ENCODE data around the gene RPS6KA2.

The RPS6KA2 gene

GRCh38 chr6:166501246-166501645, 125.8 kb downstream of the RPS6KA2 start:
- no peak for DNase-seq (ENCODE audit: low read depth in 2 of 2)

GRCh38 chr6:166500246-166500645, 126.8 kb downstream of the RPS6KA2 start:
- DNase-seq (ENCODE audit: low read depth in 2 of 2): no peak

GRCh38 chr6:166499350-166500163, 127.5 kb downstream of the RPS6KA2 start:
- no peak for DNase-seq (ENCODE audit: low read depth in 2 of 2)

GRCh38 chr6:166498661-166499349, 128.2 kb downstream of the RPS6KA2 start:
- no peak for DNase-seq (ENCODE audit: low read depth in 2 of 2)

GRCh38 chr6:166498228-166498627, 128.8 kb downstream of the RPS6KA2 start:
- no peak for DNase-seq (ENCODE audit: low read depth in 2 of 2)

- DNase-seq (ENCODE audit: low read depth in 2 of 2): no peak
These were observed 129.8 kb downstream of the RPS6KA2 start for GRCh38 chr6:166497087-166497899.

- DNase-seq (ENCODE audit: low read depth in 2 of 2): no peak
These were observed 130.6 kb downstream of the RPS6KA2 start for GRCh38 chr6:166496460-166496859.

GRCh38 chr6:166495487-166496314, 131.3 kb downstream of the RPS6KA2 start:
- DNase-seq (ENCODE audit: low read depth in 2 of 2): no peak

- no peak for DNase-seq (ENCODE audit: low read depth in 2 of 2)
These were observed 132.1 kb downstream of the RPS6KA2 start for GRCh38 chr6:166494757-166495486.

- DNase-seq (ENCODE audit: low read depth in 2 of 2): no peak
These were observed 133.0 kb downstream of the RPS6KA2 start for GRCh38 chr6:166494101-166494441.

- no peak for DNase-seq (ENCODE audit: low read depth in 2 of 2)
These were observed 133.5 kb downstream of the RPS6KA2 start for GRCh38 chr6:166493427-166494100.

GRCh38 chr6:166492092-166492741, 134.8 kb downstream of the RPS6KA2 start:
- no peak for DNase-seq (ENCODE audit: low read depth in 2 of 2)

GRCh38 chr6:166490671-166491500, 136.2 kb downstream of the RPS6KA2 start:
- no peak for DNase-seq (ENCODE audit: low read depth in 2 of 2)

GRCh38 chr6:166489301-166490155, 137.5 kb downstream of the RPS6KA2 start:
- DNase-seq (ENCODE audit: low read depth in 2 of 2): no peak

- DNase-seq (ENCODE audit: low read depth in 2 of 2): no peak
These were observed 138.3 kb downstream of the RPS6KA2 start for GRCh38 chr6:166488701-166489100.

GRCh38 chr6:166488076-166488685, 138.9 kb downstream of the RPS6KA2 start:
- DNase-seq (ENCODE audit: low read depth in 2 of 2): peak; percentile 10 to 11

GRCh38 chr6:166487148-166487547, 139.9 kb downstream of the RPS6KA2 start:
- no peak for DNase-seq (ENCODE audit: low read depth in 2 of 2)

- DNase-seq (ENCODE audit: low read depth in 2 of 2): no peak
These were observed 140.5 kb downstream of the RPS6KA2 start for GRCh38 chr6:166486536-166486880.
